Adrenal gland (tissue), 12 donors: ENCODE measurements around the gene SMTNL2. TPM values are rescaled to one million over a fixed set of nuclear protein-coding genes. Genes with fewer than 3 reads are reported as not detected.

Experiments
- DNase-seq, 7 donors: peaks; one replicate each; pipeline ENCODE4 v3.0.0-alpha.2; 2019 to 2020
- H3K27ac ChIP-seq, 5 donors: fragments of 200-600 bp; sonication (generic) in 4 of 5; 1 replicate in 3 of 5; 2 replicates in 2 of 5; pipeline versions ENCODE4 v1.5.1 to v1.8.0; 2016 to 2020; ENCODE audit warnings: mild to moderate bottlenecking in 1 of 5
- H3K27me3 ChIP-seq: fragments of 200-600 bp; 2 replicates; pipeline ENCODE4 v1.8.0; 2021
- H3K36me3 ChIP-seq, 2 donors: fragments of 200-600 bp; replicated peaks in 1 of 2; 1 replicate in 1 of 2; 2 replicates in 1 of 2; pipeline versions ENCODE4 v1.5.1 to v1.8.0; 2018 to 2022
- H3K4me1 ChIP-seq, 2 donors: fragments of 200-600 bp; replicated peaks in 1 of 2; 1 replicate in 1 of 2; 2 replicates in 1 of 2; pipeline versions ENCODE4 v1.5.1 to v1.8.0; 2018 to 2021
- H3K4me3 ChIP-seq, 4 donors: fragments of 200-600 bp; sonication (generic) in 3 of 4; one replicate each; pipeline ENCODE4 v1.5.1; 2016 to 2018
- H3K9me3 ChIP-seq, 3 donors: fragments of 200-600 bp; sonication (generic) in 1 of 3; replicated peaks in 1 of 3; 1 replicate in 2 of 3; 2 replicates in 1 of 3; pipeline versions ENCODE4 v1.5.1 to v1.8.0; 2016 to 2021
- CTCF ChIP-seq, 6 experiments: fragments of 450-650 bp in 4 of 6; fragments of 200-600 bp in 2 of 6; sonication (generic) in 1 of 6; IDR thresholded peaks; 1 replicate in 5 of 6; 2 replicates in 1 of 6; pipeline versions ENCODE4 v1.5.1 to v1.8.0; 2016 to 2021; ENCODE audit warnings: antibody characterized with exemption in 6 of 6, mild to moderate bottlenecking in 2 of 6, moderate library complexity in 1 of 6
- POLR2A ChIP-seq, 2 donors: fragments of 450-650 bp; IDR thresholded peaks; one replicate each; pipeline ENCODE4 v1.6.1; 2017; ENCODE audit warnings: antibody characterized with exemption in 2 of 2, mild to moderate bottlenecking in 2 of 2, moderate library complexity in 1 of 2
- WGBS, 4 donors: extraction: QIAGEN DNeasy Blood & Tissue Kit in 2 of 4; methylation state at CpG; one replicate each; pipeline versions ENCODE4 v1.1.5 to v1.1.7; 2013 to 2017; 5-methylcytosine and 5-hydroxymethylcytosine counted together
- intact Hi-C, 2 donors: fragments of 100-400 bp; cut with DNase I; formaldehyde crosslinking; loops; one replicate each; pipeline versions ENCODE4 v1.14.1 to v1.15.0; 2022 to 2023
- polyA plus RNA-seq, 3 donors: library from polyadenylated mRNA; stranded (reverse); fragments of 200-250 nt in 2 of 3; fragments of 350-450 nt in 1 of 3; fragmentation: Illumina TruSeq in 1 of 3; extraction: RNeasy Lipid Tissue Mini Kit (QIAGEN cat#74804) in 1 of 3; gene quantifications; one replicate each; pipeline ENCODE4 v1.2.3, GENCODE V29; 2013 to 2014
- total RNA-seq, 9 donors: library from RNA; depleted of rRNA in 4 of 9; stranded (reverse); fragments of >200 nt in 4 of 9; fragments of 120-200 nt in 1 of 9; fragmentation: NEBNext Ultra II Directional in 1 of 9; extraction: Animal tissue kit (Norgen Biotek cat#: 25700) in 1 of 9; gene quantifications; one replicate each; pipeline versions ENCODE4 v1.1.0 to v1.2.4, GENCODE V29; 2013 to 2023
- donor health status: healthy with polysubstance abuse.
- donor health status: Bipolar disorder and iron deficiency.
- donor health status: DM: yes; HTN: yes; CAD: no.
- donor health status: DM: no; HTN: no; CAD: no.
- donor health status: DM: no; HTN: no; CAD: no.
- donor health status: DM: yes; HTN: yes; CAD: no.

The SMTNL2 gene
- total and polyA plus RNA-seq, 12 donors, result 0.11 to 0.94 (median 0.17) TPM; not detected in 5

GRCh38 chr17:4641297-4642195 is 57.2 kb downstream of the SMTNL2 start, which contains the start of gene ALOX15:
TSS of gene ALOX15 (minus strand) at chr17:4641678. CDS start at chr17:4641651, 27 bp downstream.
- intact Hi-C loops, result no loop called here
- Histone ChIP-seq H3K9me3 (no peaks in the 10 kb centered on the region), H3K27me3 (peaks cover 26% of the 10 kb centered on the region), H3K27ac (no peak within 1 kb of the TSS), H3K4me3 (no peak within 1 kb of the TSS), H3K36me3 (no peaks in the 10 kb centered on the region), H3K4me1 (peaks cover 0 to 3% of the 10 kb centered on the region in 2 donors)
- DNase-seq, result no peak
- TF ChIP-seq POLR2A (IDR thresholded peaks at IDR 0.05) (no peak), CTCF (IDR thresholded peaks at IDR 0.05) (no peak)
- WGBS, 4 donors, result 6 to 16% (median 10%) methylated on average over 31 to 57 of the region's 58 CpGs

GRCh38 chr17:4642286-4642685 is 58.0 kb downstream of the SMTNL2 start:
- Histone ChIP-seq H3K36me3 (no peaks in the 10 kb centered on the region), H3K27ac (no peak overlapping the region), H3K27me3 (peaks cover 30% of the 10 kb centered on the region), H3K4me3 (no peak overlapping the region), H3K9me3 (no peaks in the 10 kb centered on the region), H3K4me1 (peaks cover 0 to 3% of the 10 kb centered on the region in 2 donors)
- no peak for DNase-seq
- intact Hi-C loops, result no loop called here
- TF ChIP-seq CTCF (IDR thresholded peaks at IDR 0.05) (no peak), POLR2A (IDR thresholded peaks at IDR 0.05) (no peak)
- WGBS, 4 donors, result 18 to 29% (median 23%) methylated on average over 6 of the region's 6 CpGs

- H3K27me3 ChIP-seq, result peaks cover 28% of the 10 kb centered on the region
- 49 to 64% (median 56%) methylated on average over 4 of the region's 4 CpGs for WGBS, 4 donors
- intact Hi-C loops, result no loop called here
Observed at GRCh38 chr17:4643676-4644075, 59.3 kb downstream of the SMTNL2 start.

More at GRCh38 chr17:4643676-4644075, 59.3 kb downstream of the SMTNL2 start:
- H3K4me3 ChIP-seq, result no peak overlapping the region
- no peaks in the 10 kb centered on the region for H3K36me3 ChIP-seq
- TF ChIP-seq POLR2A (IDR thresholded peaks at IDR 0.05) (no peak), CTCF (IDR thresholded peaks at IDR 0.05) (no peak)
- DNase-seq, result no peak
- no peaks in the 10 kb centered on the region for H3K9me3 ChIP-seq
- H3K27ac ChIP-seq, result no peak overlapping the region
- peaks cover 0 to 3% of the 10 kb centered on the region in 2 donors for H3K4me1 ChIP-seq
